Activated CD4-positive, alpha-beta T cell treated with anti-CD3 and anti-CD28 coated beads, Interleukin-2, amount 50 U/mL, for 24 hours (primary cell): Measurements from ENCODE around the gene SLC35F5.
"Not testable (repeated sequence)": the region's sequence is repeated elsewhere in the genome, so short reads cannot be mapped to it uniquely, and the experiment has no call there.

Experiments
- DNase-seq, 2 donors: peaks; one replicate each; pipeline ENCODE4 v3.0.0-alpha.2; 2020; ENCODE audit warnings: low read depth in 1 of 2, low spot score in 1 of 2

The SLC35F5 gene

DNA sequence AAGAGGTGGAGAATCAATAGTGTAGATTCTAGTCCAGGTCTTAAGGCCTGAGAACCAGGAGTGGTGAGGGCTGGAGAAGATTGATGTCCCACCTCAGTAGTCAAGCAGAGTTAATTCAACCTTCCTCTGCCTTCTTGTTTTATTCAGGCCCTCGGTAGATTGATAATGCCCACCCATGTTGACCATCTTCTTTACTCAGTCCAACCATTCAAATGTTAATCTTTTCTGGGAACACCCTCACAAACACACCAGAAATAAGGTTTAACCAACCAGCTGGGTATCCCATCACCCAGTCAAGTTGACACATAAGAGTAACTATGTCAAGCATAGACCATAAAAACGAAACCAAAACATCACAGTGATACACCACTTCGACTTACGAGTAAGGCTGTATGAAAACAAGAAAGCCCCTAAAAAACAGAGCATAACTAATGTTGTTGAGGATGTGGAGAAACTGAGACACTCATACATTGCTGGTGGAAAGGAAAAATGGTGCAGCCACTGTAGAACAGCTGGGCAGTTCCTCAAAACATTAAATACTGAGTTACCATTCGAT, 57.5 kb downstream of the SLC35F5 start:
- no peak for DNase-seq

DNA sequence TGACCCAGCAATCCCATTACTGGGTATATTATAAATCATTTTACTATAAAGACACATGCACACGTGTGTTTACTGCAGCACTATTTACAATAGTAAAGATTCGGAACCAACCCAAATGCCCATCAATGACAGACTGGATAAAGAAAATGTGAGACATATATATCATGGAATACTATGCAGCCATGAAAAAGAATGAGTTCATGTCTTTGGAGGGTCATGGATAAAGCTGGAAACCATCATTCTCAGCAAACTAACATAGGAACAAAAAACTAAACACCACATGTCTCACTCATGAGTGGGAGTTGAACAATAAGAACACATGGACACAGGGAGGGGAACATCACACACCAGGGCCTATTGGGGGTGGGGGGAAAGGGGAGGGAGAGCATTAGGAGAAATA, 58.2 kb downstream of the SLC35F5 start:
- not testable (repeated sequence) for DNase-seq

DNA sequence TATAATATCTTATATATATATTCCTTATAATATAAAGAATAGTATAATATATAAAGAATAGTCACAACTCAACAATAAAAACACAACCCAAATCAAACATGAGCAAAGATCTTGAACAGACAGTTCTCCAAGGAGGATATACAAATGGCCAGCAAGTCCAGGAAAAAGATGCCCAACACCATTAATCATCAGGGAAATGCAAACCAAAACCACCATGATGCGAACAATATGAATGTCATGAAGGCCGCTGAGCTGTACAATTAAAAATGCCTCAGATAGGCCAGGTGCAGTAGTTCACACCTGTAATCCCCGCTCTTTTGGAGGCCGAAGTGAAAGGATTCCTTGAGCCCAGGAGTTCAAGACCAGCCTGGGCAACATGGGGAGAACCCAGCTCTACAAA, 58.9 kb downstream of the SLC35F5 start:
- DNase-seq: no peak

DNA sequence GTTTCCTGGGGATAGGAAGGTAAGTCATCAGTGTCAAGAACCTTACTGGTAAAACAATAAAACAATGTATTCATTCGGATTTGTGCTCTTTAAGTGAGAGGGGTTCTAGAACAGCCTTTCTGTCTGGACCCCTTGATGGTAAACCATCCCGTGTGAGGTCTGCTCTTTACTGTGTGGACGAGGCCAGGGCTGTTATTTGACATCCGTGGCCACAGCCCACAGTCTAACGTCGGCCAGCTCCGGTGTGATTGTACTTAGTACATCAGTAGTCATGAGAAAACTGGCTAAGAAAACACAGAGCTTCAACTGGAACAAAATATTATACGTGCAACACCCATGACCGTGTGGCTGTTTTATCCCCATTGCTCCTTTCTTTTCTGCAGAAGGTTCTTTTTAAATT, 62.0 kb downstream of the SLC35F5 start:
- no peak for DNase-seq

DNA sequence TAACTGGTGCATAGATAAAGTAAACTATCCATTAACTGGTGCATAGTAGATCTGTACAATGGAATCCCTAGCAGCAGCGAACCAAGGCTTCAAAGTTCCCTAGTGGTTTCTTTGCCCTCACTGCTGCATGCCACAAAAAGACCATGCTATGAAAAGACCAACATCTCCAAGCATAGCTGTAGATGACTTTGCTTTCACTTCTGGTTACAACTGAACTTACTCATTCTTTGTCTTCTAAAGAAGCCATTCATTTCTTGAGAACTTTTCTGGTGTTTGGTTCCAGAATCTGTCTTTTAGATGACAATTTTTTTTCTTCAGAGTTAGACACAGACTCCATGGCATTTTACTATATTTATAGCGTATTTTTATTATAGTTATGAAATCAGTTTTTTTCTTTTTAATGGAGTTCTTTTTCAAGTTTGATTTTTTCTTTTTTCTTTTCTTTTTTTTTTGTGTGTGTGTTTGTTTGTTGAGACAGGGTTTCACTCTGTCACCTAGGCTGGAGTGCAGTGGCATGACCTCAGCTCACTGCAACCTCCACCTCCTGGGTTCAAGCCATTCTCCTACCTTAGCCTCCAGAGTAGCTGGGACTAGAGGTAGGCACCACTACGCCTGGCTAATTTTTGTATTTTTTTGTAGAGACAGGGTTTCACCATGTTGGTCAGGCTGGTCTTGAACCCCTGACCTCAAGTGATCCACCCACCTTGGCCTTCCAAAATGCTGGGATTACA, 63.6 kb downstream of the SLC35F5 start:
- peak in 1 of 2 donors; percentile 25 for DNase-seq

DNA sequence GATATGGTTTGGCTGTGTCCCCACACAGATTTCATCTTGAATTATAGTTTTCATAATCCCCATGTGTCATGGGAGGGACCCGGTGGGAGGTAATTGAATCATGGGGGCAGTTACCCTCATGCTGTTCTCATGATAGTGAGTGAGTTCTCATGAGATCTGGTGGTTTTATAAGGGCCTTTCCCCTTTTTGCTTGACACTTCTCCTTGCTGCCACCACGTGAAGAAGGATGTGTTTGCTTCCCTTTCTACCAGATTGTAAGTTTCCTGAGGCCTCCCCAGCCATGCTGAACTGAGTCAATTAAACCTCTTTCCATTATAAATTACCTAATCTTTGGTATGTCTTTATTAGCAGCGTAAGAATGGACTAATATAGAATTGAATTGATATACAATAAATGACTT, 65.6 kb downstream of the SLC35F5 start:
- not testable (repeated sequence) for DNase-seq

DNA sequence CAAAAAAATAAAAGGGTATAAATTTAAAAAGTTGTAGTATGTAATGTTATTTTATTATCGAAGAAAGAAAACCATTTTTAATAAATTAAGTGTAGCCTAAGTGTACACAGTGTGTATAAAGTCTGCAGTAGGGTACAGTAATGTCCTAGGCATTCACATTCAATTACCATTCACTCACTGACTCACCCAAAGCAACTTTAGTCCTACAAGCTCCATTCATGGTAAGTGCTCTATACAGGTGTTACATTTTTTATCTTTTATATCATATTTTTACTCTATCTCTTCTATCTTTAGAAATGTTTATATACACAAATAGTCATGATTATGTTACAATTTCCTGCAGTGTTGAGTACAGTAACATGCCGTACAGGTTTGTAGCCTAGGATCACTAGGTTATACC, 69.9 kb downstream of the SLC35F5 start:
- no peak for DNase-seq

DNA sequence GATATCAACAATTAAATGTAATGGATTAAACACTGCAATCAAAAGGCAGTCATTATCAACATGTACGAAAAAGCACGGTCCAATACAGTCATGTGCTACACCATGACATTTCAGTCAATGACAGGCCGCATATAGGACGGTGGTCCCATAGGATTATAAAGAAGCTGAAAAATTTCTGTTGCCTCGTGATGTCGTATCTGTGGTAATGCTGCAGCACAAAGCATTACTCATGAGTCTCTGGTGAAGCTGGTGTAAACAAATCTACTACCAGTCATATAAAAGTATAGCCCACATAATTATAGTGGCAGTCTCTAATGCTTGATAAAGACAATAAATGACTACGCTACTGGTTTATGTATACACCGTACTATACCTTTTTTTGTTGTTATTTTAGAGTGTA, 71.0 kb downstream of the SLC35F5 start:
- DNase-seq: no peak

DNA sequence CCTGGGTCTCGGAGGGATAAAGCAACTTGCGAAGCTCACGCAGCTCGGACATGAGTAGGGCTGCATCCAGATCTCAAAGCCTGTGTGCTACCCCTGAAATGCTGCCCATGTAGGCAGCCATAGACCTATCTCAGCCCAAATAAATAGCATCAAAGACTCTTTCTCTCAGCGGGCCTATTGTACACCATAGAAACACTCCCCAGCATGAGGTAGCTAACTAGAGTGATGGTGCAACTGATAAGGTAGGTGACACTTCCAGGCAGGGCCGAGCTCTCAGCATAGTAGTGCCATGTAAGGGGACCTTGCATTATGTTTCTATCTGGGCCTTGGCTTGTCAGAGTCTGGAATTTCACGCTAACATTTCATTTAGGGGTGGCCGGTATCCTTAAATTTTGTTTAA, 77.0 kb downstream of the SLC35F5 start:
- no peak for DNase-seq

DNA sequence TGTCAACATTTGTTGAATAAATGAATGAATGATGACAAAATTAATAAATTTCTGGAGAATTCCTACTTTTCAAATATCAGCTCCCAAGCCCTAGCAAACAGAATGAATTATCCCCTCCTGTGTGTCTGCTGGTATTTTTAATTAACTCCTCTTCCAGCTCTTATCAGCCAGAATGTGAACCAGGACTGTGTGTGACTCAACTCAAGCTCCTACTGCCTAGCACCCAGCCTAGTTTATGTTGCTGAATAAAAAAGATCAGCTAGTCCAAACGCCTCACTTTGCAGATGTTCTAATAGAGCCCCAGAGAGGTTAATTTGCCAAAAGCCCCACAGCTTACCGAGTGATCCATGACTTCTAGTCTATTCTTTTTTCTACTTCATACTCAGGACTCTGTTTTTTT, 79.1 kb downstream of the SLC35F5 start:
- DNase-seq: no peak

DNA sequence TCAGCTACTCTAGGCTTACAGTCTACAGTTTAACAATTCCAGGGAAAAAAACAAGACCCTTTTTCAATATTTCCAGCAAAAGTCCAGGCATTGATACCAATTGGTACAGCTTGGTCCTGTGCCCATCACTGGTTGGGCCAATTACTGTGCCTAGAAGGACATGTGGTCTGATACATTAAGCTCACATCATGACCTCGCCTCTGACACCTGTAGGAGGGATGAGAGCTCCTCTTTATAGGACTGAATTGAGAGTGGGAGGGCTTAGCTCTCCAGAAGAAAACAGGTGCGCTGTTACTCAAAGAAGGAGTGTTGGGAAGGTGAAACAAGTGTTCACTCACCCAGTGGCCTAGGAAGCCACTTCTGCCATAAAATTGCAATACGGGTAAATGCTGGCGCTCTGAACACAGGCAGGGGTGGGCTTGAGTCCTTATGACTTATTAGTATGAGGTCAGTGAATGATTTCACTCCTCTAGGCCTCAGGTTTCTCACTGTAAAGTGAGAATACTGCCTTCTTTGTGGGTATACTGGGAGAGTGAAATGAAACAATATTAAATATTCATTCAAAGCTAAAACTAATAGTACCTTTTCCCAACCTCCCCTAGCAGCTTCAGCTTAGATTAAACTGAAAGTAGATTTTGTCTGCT, 79.7 kb downstream of the SLC35F5 start:
- no peak for DNase-seq

DNA sequence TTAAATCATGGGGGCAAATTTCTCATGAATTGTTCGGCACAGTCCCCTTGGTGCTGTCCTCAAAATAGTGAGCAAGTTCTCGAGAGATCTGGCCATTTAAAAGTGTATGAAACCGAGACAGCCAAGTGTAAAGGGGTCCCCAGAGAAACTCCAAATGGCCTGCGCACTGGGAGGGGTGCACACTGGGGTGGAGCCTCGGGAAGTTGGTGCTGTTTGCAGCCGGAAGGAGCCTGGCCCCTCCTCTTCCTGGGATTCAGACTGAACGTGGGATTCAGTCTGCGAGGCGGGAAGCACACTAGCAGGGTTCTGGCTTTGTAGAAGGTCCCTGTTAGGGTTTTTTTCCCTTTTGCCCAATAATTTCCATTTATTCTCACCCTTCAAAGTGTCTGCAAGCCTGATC, 80.6 kb downstream of the SLC35F5 start:
- no peak for DNase-seq

DNA sequence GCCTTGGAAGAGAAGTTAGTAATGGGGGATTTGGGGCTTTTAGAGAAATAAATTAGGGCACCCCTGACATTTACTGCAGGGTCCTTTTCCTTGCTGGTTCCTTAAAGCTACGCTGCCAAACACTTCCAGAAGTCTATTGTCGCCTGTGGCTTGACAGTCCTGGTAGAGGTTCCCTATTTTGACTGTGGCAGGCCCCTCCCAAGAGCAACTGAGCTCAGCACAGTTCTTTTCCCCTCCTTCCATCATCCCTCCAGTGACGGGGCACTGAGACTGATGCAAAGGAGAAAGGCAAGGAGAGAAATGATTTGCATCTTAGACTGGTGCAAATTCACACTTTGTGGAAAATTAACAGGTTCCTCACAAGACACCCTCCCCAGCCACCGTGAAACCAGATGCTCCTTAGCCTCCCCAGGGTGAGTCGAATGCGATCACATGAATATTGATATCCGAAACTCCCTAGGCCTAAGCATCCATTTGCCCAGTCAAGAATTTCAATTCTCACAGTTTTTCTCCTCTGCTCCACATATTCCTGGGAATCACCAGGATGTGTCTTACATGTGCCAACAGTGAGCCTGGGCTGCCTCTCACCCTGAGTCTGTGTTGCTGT, 84.0 kb downstream of the SLC35F5 start:
- no peak for DNase-seq

DNA sequence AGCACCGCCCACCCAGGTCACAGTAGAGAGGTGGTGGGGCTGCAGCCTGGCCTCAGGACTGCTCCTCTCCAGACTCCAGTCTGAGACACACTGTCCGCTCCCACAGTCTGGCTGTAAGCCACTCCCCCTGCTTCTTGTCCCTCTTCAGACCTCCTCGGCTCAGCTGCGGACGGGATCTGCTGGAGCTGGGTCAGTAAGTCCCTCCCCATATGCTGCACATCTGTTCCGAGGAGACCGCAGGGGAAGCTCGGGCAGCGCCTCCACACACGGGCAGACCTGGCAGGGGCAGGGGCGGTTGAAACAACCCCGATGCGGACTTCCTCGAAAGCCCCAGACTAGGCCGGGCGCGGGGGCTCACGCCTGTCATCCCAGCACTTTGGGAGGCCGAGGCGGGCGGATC, 87.4 kb downstream of the SLC35F5 start:
- not testable (repeated sequence) for DNase-seq

DNA sequence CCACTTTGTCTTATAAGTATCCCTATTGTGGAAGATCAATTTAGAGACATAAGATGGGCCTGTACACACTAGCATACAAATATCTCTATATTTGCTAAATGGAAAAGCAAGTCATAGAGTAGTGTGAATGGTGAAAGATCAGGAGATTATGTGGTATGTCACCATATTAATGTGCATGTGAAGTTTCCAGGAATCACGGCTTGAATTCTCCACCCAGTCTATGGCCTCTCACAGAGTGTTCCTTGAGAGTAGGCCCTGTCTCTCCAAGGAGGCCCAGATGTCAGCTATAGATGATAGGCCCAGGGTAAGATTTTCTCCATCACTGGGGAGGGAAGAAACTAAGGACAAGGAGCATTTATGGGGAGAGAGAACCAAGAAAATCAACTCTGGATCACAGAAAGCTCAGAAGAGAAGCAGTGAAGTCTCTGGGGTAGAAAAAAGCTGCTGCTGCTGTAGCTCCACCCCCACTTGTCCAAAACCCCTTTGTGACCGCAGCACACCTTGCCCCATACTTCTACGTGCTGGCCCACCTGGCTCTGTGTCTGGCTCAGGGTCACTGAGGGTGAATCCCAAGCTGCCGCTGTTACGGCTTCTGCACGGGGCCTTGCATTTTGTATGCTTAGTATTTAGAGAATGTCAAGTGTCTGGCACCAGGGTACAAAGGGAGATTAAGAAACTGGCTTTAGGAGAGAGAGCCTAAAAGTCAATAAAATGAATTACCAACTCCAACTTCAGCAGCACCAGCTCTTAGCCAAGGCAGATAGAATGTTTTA, 91.5 kb downstream of the SLC35F5 start:
- not testable (repeated sequence) for DNase-seq

DNA sequence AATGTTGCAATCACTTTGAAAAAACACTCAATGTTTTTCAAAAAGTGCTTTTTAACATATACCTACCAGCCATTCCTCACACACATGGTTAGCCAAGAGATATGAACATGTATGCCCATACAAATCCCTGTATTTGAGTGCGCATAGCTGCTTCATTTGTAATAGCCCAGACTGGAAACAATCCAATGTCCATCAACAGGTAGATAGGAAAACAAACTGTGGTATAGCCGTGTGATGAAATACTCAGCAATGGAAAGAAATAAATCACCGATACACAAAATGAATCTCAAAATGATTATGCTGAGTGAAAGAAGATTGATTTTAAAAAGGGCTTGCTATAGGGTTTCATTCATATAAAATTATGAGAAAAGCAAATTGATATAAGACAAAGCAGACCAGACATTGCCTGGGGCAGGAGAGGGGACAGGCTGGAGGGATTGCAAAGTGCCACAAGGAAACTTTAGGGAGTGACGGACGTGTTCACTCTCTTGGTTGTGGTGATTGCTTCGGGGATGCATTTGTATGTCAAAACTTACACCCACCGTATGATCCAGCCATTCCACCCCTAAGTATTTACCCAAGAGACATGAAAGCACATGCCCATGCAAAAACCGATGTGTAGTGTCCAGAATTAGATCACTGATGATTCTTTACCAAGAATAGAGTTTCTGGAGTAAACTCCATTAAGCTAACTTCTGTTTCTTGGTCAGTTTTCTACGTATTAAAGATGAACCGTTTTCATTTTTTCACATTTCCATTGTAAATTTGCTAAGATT, 93.0 kb downstream of the SLC35F5 start:
- not testable (repeated sequence) for DNase-seq
